GM23248 (cell line): Measurements from ENCODE around the gene AGAP1.

Experiments
- EZH2 ChIP-seq: fragments of 200-600 bp; sonication (generic); IDR thresholded peaks from 2 replicates; pipeline ENCODE4 v1.6.1; 2018; ENCODE audit warnings: antibody characterized with exemption, mild to moderate bottlenecking; ENCODE audit not compliant: insufficient read depth, poor library complexity, severe bottlenecking
- EZH2phosphoT487 ChIP-seq: fragments of 200-600 bp; sonication (generic); IDR thresholded peaks from 2 replicates; pipeline ENCODE4 v1.6.1; 2018; ENCODE audit warnings: antibody characterized with exemption, moderate library complexity, mild to moderate bottlenecking, low read depth; ENCODE audit not compliant: insufficient read depth

DNA sequence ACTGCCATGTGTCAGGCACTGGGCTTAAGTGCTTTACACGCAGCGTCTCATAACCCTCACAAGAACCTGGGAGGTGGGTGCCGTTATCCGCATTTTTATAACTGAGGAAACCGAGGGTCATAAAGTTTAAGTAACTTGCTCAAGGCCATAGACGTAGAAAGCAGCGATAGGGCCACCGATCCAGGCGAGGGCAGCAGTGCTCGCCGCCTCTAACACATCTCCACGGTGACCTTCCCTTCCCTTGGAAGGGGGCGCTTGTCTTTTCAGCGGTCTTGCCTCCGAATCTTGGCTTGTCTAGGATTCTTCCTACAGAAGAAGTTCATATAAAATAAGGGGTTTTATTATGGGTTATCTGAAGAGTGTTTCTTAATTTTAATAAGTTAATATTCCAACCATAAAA is 487.8 kb downstream of the AGAP1 start:
- TF ChIP-seq EZH2, result no peak
- TF ChIP-seq EZH2phosphoT487, result no peak
